HG02763 (cell line): Measurements from ENCODE around the gene INO80D.
A peak's percentile ranks its signal among the peaks of the same experiment; 100 is the strongest.
"Not testable (repeated sequence)": the region's sequence is repeated elsewhere in the genome, so short reads cannot be mapped to it uniquely, and the experiment has no call there.

Experiments used
- ATAC-seq: cut with Tn5 transposase; IDR thresholded peaks from one replicate; pipeline ENCODE4 v1.9.1; 2021; ENCODE audit warnings: mild to moderate bottlenecking, moderate library complexity; ENCODE audit not compliant: unreplicated experiment

INO80D gene

GRCh38 chr2:206031162-206031784, 54.7 kb downstream of the INO80D start:
- no peak for ATAC-seq

- no peak for ATAC-seq
Measured at GRCh38 chr2:206028101-206028500, 57.9 kb downstream of the INO80D start.

- no peak for ATAC-seq
Measured at GRCh38 chr2:206023183-206023582, 62.8 kb downstream of the INO80D start.

GRCh38 chr2:206020171-206020570, 65.8 kb downstream of the INO80D start:
- no peak for ATAC-seq

- ATAC-seq: not testable (repeated sequence)
Measured at GRCh38 chr2:206015746-206016145, 70.2 kb downstream of the INO80D start.

GRCh38 chr2:206011795-206012194, 74.2 kb downstream of the INO80D start:
- ATAC-seq: no peak

- no peak for ATAC-seq
Measured at GRCh38 chr2:206011018-206011614, 74.9 kb downstream of the INO80D start.

GRCh38 chr2:206004004-206004693, 81.8 kb downstream of the INO80D start:
- no peak for ATAC-seq

GRCh38 chr2:206002440-206002839, 83.5 kb downstream of the INO80D start:
- ATAC-seq: no peak

- no peak for ATAC-seq
Measured at GRCh38 chr2:206001912-206002311, 84.1 kb downstream of the INO80D start.

GRCh38 chr2:206000776-206001175, 85.2 kb downstream of the INO80D start:
- no peak for ATAC-seq

GRCh38 chr2:205998583-205998982, 87.4 kb downstream of the INO80D start:
- no peak for ATAC-seq

- no peak for ATAC-seq
Measured at GRCh38 chr2:205996161-205996560, 89.8 kb downstream of the INO80D start.

GRCh38 chr2:205995260-205995659, 90.7 kb downstream of the INO80D start:
- no peak for ATAC-seq

- ATAC-seq: no peak
Measured at GRCh38 chr2:205994344-205994743, 91.6 kb downstream of the INO80D start.

- no peak for ATAC-seq
Measured at GRCh38 chr2:205990104-205990503, 95.9 kb downstream of the INO80D start.

- ATAC-seq: no peak
Measured at GRCh38 chr2:205989271-205990071, 96.5 kb downstream of the INO80D start.

- not testable (repeated sequence) for ATAC-seq
Measured at GRCh38 chr2:205988681-205989080, 97.3 kb downstream of the INO80D start.

- no peak for ATAC-seq
Measured at GRCh38 chr2:205988274-205988673, 97.7 kb downstream of the INO80D start.

- ATAC-seq: not testable (repeated sequence)
Measured at GRCh38 chr2:205986334-205986733, 99.6 kb downstream of the INO80D start.

GRCh38 chr2:205984381-205984780, 101.6 kb downstream of the INO80D start:
- peak; percentile 78 for ATAC-seq
